Measurements from ENCODE around the gene SLC25A1.
"Not testable (repeated sequence)": the region's sequence is repeated elsewhere in the genome, so short reads cannot be mapped to it uniquely, and the experiment has no call there.

DNA sequence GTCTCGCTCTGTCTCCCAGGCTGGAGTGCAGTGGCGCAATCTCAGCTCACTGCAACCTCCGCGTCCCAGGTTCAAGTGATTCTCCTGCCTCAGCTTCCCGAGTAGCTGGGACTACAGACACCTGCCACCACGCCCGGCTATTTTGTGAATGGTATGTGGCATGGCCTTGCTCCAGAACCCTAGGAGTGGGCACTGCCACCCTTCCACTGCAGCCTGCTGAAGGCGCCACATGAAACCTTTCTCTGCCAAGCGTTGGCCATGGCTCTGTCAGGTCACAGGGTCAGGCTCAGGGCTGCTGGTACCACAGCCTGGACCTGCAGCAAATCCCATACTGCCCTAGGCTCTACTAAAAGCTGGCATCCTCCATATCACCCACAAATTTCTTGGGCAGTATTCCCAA, 22.4 kb downstream of the SLC25A1 start:
- TF ChIP-seq ZC3H10, ISL1 (CRISPR knock-in tag; IDR thresholded peaks at IDR 0.05): not testable (repeated sequence)
- TF ChIP-seq, protein P1, sequence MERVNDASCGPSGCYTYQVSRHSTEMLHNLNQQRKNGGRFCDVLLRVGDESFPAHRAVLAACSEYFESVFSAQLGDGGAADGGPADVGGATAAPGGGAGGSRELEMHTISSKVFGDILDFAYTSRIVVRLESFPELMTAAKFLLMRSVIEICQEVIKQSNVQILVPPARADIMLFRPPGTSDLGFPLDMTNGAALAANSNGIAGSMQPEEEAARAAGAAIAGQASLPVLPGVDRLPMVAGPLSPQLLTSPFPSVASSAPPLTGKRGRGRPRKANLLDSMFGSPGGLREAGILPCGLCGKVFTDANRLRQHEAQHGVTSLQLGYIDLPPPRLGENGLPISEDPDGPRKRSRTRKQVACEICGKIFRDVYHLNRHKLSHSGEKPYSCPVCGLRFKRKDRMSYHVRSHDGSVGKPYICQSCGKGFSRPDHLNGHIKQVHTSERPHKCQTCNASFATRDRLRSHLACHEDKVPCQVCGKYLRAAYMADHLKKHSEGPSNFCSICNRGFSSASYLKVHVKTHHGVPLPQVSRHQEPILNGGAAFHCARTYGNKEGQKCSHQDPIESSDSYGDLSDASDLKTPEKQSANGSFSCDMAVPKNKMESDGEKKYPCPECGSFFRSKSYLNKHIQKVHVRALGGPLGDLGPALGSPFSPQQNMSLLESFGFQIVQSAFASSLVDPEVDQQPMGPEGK (CRISPR knock-in tag; IDR thresholded peaks at IDR 0.05; ENCODE audit: borderline replicate concordance) = not testable (repeated sequence)
- TF ChIP-seq, protein P2, sequence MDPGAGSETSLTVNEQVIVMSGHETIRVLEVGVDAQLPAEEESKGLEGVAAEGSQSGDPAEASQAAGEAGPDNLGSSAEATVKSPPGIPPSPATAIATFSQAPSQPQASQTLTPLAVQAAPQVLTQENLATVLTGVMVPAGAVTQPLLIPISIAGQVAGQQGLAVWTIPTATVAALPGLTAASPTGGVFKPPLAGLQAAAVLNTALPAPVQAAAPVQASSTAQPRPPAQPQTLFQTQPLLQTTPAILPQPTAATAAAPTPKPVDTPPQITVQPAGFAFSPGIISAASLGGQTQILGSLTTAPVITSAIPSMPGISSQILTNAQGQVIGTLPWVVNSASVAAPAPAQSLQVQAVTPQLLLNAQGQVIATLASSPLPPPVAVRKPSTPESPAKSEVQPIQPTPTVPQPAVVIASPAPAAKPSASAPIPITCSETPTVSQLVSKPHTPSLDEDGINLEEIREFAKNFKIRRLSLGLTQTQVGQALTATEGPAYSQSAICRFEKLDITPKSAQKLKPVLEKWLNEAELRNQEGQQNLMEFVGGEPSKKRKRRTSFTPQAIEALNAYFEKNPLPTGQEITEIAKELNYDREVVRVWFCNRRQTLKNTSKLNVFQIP (CRISPR knock-in tag; IDR thresholded peaks at IDR 0.05; ENCODE audit: borderline replicate concordance, low read depth) = not testable (repeated sequence)
- TF ChIP-seq, protein P3, sequence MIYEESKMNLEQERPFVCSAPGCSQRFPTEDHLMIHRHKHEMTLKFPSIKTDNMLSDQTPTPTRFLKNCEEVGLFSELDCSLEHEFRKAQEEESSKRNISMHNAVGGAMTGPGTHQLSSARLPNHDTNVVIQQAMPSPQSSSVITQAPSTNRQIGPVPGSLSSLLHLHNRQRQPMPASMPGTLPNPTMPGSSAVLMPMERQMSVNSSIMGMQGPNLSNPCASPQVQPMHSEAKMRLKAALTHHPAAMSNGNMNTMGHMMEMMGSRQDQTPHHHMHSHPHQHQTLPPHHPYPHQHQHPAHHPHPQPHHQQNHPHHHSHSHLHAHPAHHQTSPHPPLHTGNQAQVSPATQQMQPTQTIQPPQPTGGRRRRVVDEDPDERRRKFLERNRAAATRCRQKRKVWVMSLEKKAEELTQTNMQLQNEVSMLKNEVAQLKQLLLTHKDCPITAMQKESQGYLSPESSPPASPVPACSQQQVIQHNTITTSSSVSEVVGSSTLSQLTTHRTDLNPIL (CRISPR knock-in tag; IDR thresholded peaks at IDR 0.05; ENCODE audit: low read depth) = not testable (repeated sequence)
- TF ChIP-seq, protein P4, sequence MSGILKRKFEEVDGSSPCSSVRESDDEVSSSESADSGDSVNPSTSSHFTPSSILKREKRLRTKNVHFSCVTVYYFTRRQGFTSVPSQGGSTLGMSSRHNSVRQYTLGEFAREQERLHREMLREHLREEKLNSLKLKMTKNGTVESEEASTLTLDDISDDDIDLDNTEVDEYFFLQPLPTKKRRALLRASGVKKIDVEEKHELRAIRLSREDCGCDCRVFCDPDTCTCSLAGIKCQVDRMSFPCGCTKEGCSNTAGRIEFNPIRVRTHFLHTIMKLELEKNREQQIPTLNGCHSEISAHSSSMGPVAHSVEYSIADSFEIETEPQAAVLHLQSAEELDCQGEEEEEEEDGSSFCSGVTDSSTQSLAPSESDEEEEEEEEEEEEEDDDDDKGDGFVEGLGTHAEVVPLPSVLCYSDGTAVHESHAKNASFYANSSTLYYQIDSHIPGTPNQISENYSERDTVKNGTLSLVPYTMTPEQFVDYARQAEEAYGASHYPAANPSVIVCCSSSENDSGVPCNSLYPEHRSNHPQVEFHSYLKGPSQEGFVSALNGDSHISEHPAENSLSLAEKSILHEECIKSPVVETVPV (CRISPR knock-in tag; IDR thresholded peaks at IDR 0.05) = not testable (repeated sequence)
